HCT116 (cell line): ENCODE data around the gene UBAP2. TPM values are rescaled to one million over a fixed set of nuclear protein-coding genes. Genes with fewer than 3 reads are reported as not detected.

ENCODE experiments used
- ATAC-seq: fragments of 200-7000 bp; cut with Tn5 transposase; 2 replicates; pipeline ENCODE4 v1.9.1; 2020; ENCODE audit warnings: mild to moderate bottlenecking, moderate library complexity
- BruUV-seq: library from RNA; stranded (reverse); fragments of 400-500 nt; replicated peaks from 2 replicates; lab custom pipeline; 2021; lab: Mats Ljungman, UMichigan
- CTCF ChIA-PET: fragments of 300-600 bp; sonication (Branson Sonifier 250); formaldehyde crosslinking; loops from one replicate; lab custom pipeline; 2021; ENCODE audit warnings: antibody characterized with exemption; lab: Charles Lee
- POLR2A ChIA-PET: fragments of 300-600, 350-600 bp; sonication (Branson Sonifier 250); formaldehyde crosslinking; loops from one replicate; lab custom pipeline; 2021; ENCODE audit warnings: antibody characterized with exemption; lab: Charles Lee
- RAD21 ChIA-PET, 2 experiments: fragments of 300-600 bp; sonication (Branson Sonifier 250); formaldehyde crosslinking; loops; one replicate each; lab custom pipeline; 2023; ENCODE audit warnings: low total read pairs in 2 of 2; ENCODE audit not compliant: uncharacterized antibody in 2 of 2, unreplicated experiment in 2 of 2, low non-redundant PET in 1 of 2; lab: Charles Lee
- DNase-seq: peaks from one replicate; pipeline ENCODE4 v3.0.0-alpha.2; 2010; ENCODE audit warnings: low read depth, low spot score
- H2AFZ ChIP-seq: fragments of 200-600 bp; shearing (Covaris generic), sonication (generic); 2 replicates; pipeline ENCODE4 v1.6.1; 2017; ENCODE audit warnings: low read depth, mixed run types, mixed read lengths, antibody characterized with exemption, low read length; ENCODE audit not compliant: poor library complexity, severe bottlenecking
- H3K27ac ChIP-seq: 2 replicates; pipeline ENCODE4 v1.5.1; 2012; ENCODE audit warnings: low read depth, low read length
- H3K27me3 ChIP-seq: fragments of 200-600 bp; sonication (generic); 2 replicates; pipeline ENCODE4 v1.6.1; 2016; ENCODE audit warnings: mixed run types, low read length, mixed read lengths; ENCODE audit not compliant: insufficient read depth
- H3K36me3 ChIP-seq, 2 experiments: fragments of 200-500 bp in 1 of 2; fragments of 200-600 bp in 1 of 2; sonication (Bioruptor generic) in 1 of 2; sonication (generic) in 1 of 2; 2 replicates each; pipeline versions ENCODE4 v1.5.1 to v1.6.1; 2014 to 2016; ENCODE audit warnings: low read length in 2 of 2, inconsistent platforms in 1 of 2, mixed read lengths in 1 of 2, mixed run types in 1 of 2; ENCODE audit not compliant: insufficient read depth in 2 of 2, control insufficient read depth in 1 of 2
- H3K4me1 ChIP-seq, 2 experiments: fragments of 200-600 bp in 1 of 2; sonication (generic) in 1 of 2; 2 replicates each; pipeline versions ENCODE4 v1.5.1 to v1.6.1; 2012 to 2017; ENCODE audit warnings: low read length in 2 of 2, inconsistent platforms in 1 of 2, mild to moderate bottlenecking in 1 of 2, mixed read lengths in 1 of 2, mixed run types in 1 of 2, moderate library complexity in 1 of 2; ENCODE audit not compliant: insufficient read depth in 2 of 2, control insufficient read depth in 1 of 2
- H3K4me2 ChIP-seq: fragments of 200-600 bp; sonication (generic); 2 replicates; pipeline ENCODE4 v1.6.1; 2017; ENCODE audit warnings: mixed run types, low read length, mixed read lengths
- H3K4me3 ChIP-seq, 2 experiments: fragments of 200-600 bp in 1 of 2; sonication (generic) in 1 of 2; replicated peaks in 1 of 2; 2 replicates each; pipeline ENCODE4 v1.5.1; 2011 to 2016; ENCODE audit warnings: low read length in 2 of 2, control low read depth in 1 of 2, low read depth in 1 of 2, mild to moderate bottlenecking in 1 of 2, mixed read lengths in 1 of 2, mixed run types in 1 of 2
- H3K79me2 ChIP-seq: fragments of 200-600 bp; sonication (generic); 2 replicates; pipeline ENCODE4 v1.6.1; 2017; ENCODE audit warnings: mild to moderate bottlenecking, mixed run types, low read length, moderate library complexity, mixed read lengths; ENCODE audit not compliant: insufficient read depth
- H3K9ac ChIP-seq: fragments of 200-600 bp; sonication (generic); 2 replicates; pipeline ENCODE4 v1.6.1; 2016; ENCODE audit warnings: low read length, mixed read lengths
- H3K9me2 ChIP-seq: fragments of 200-600 bp; sonication (generic), shearing (Covaris generic); 2 replicates; pipeline ENCODE4 v1.6.1; 2017; ENCODE audit warnings: mixed run types, mild to moderate bottlenecking, moderate library complexity; ENCODE audit not compliant: insufficient read depth
- H3K9me3 ChIP-seq, 2 experiments: fragments of 200-500 bp in 1 of 2; fragments of 200-600 bp in 1 of 2; sonication (Bioruptor generic) in 1 of 2; sonication (generic) in 1 of 2; 2 replicates each; pipeline ENCODE4 v1.6.1; 2014 to 2017; ENCODE audit warnings: low read length in 2 of 2, mixed read lengths in 2 of 2, inconsistent platforms in 1 of 2, low read depth in 1 of 2, mild to moderate bottlenecking in 1 of 2, mixed run types in 1 of 2, moderate library complexity in 1 of 2; ENCODE audit not compliant: control insufficient read depth in 1 of 2, insufficient read depth in 1 of 2
- H4K20me1 ChIP-seq: fragments of 200-600 bp; sonication (generic), shearing (Covaris generic); 2 replicates; pipeline ENCODE4 v1.6.1; 2017; ENCODE audit warnings: mixed run types, mild to moderate bottlenecking, moderate library complexity; ENCODE audit not compliant: insufficient read depth
- CBX3 ChIP-seq: IDR thresholded peaks from 2 replicates; pipeline ENCODE4 v1.6.1; 2012; ENCODE audit warnings: low read depth
- CEBPB ChIP-seq: IDR thresholded peaks from 2 replicates; pipeline ENCODE4 v1.6.1; 2012; ENCODE audit warnings: low read depth
- EGR1 ChIP-seq: IDR thresholded peaks from 2 replicates; pipeline ENCODE4 v1.6.1; 2012; ENCODE audit warnings: low read depth
- ELF1 ChIP-seq: IDR thresholded peaks from 2 replicates; pipeline ENCODE4 v1.6.1; 2012; ENCODE audit warnings: low read depth, borderline replicate concordance
- EZH2phosphoT487 ChIP-seq: fragments of 200-600 bp; IDR thresholded peaks from 2 replicates; pipeline ENCODE4 v1.6.1; 2018; ENCODE audit warnings: antibody characterized with exemption, borderline replicate concordance
- FOSL1 ChIP-seq: IDR thresholded peaks from 2 replicates; pipeline ENCODE4 v1.6.1; 2012; ENCODE audit warnings: low read depth
- JUND ChIP-seq: IDR thresholded peaks from 2 replicates; pipeline ENCODE4 v1.6.1; 2012
- POLR2A ChIP-seq: IDR thresholded peaks from 2 replicates; pipeline ENCODE4 v1.7.0; 2011; ENCODE audit warnings: borderline replicate concordance; ENCODE audit not compliant: insufficient read depth, insufficient read length; ENCODE audit errors: extremely low read depth
- POLR2AphosphoS5 ChIP-seq: IDR thresholded peaks from 2 replicates; pipeline ENCODE4 v1.6.1; 2011; ENCODE audit warnings: mild to moderate bottlenecking, low read depth, low read length, moderate library complexity
- SIN3A ChIP-seq: IDR thresholded peaks from 2 replicates; pipeline ENCODE4 v1.6.1; 2012; ENCODE audit warnings: low read depth
- SP1 ChIP-seq: IDR thresholded peaks from 2 replicates; pipeline ENCODE4 v1.6.1; 2012; ENCODE audit warnings: low read depth
- SRF ChIP-seq: IDR thresholded peaks from 2 replicates; pipeline ENCODE4 v1.6.1; 2012; ENCODE audit warnings: low read depth
- TCF7L2 ChIP-seq: IDR thresholded peaks from 2 replicates; pipeline ENCODE4 v1.7.0; 2011; ENCODE audit warnings: borderline replicate concordance, inconsistent platforms; ENCODE audit not compliant: insufficient read depth, insufficient read length; ENCODE audit errors: extremely low read depth
- YY1 ChIP-seq: IDR thresholded peaks from 2 replicates; pipeline ENCODE4 v1.6.1; 2011; ENCODE audit warnings: low read length, low read depth, moderate library complexity, mild to moderate bottlenecking; ENCODE audit not compliant: insufficient replicate concordance; ENCODE audit errors: extremely low read depth
- ZNF274 ChIP-seq: fragments of 200-500 bp; sonication (Bioruptor generic); IDR thresholded peaks from 2 replicates; pipeline ENCODE4 v1.6.1; 2014; ENCODE audit warnings: mild to moderate bottlenecking, low read depth, low read length, inconsistent platforms
- intact Hi-C: fragments of 100-400 bp; cut with micrococcal nuclease; formaldehyde crosslinking; loops from 2 replicates; pipeline ENCODE4 v1.10.0; 2022
- total RNA-seq: library from RNA; stranded (reverse); gene quantifications from one replicate; pipeline ENCODE4 v1.2.1, GENCODE V29; 2021; ENCODE audit not compliant: unreplicated experiment
- TF ChIP-seq, protein P1 (sequence below): IDR thresholded peaks from 2 replicates; pipeline ENCODE4 v1.6.1; 2011; ENCODE audit warnings: mild to moderate bottlenecking, low read length, moderate library complexity; ENCODE audit not compliant: insufficient replicate concordance; ENCODE audit errors: extremely low read depth
- TF ChIP-seq, protein P2 (sequence below), 3 experiments: fragments of 200-600 bp in 1 of 3; sonication (generic) in 1 of 3; IDR thresholded peaks in 2 of 3; conservative IDR thresholded peaks in 1 of 3; 2 replicates each; pipeline ENCODE4 v1.5.1; 2012 to 2017; ENCODE audit warnings: low read depth in 2 of 3, low read length in 2 of 3, antibody characterized with exemption in 1 of 3, borderline replicate concordance in 1 of 3, control low read depth in 1 of 3, mild to moderate bottlenecking in 1 of 3, mixed read lengths in 1 of 3, mixed run types in 1 of 3, moderate library complexity in 1 of 3; ENCODE audit not compliant: insufficient read depth in 1 of 3
- TF ChIP-seq, protein P3 (sequence below): IDR thresholded peaks from 2 replicates; pipeline ENCODE4 v1.6.1; 2012; ENCODE audit warnings: low read depth
- TF ChIP-seq, protein P4 (sequence below): IDR thresholded peaks from 2 replicates; pipeline ENCODE4 v1.6.1; 2012
- TF ChIP-seq, protein P5 (sequence below): IDR thresholded peaks from 2 replicates; pipeline ENCODE4 v1.6.1; 2012

Gene UBAP2
- total RNA-seq, 1 experiment from 2014 or later, result 51.3 TPM

DNA sequence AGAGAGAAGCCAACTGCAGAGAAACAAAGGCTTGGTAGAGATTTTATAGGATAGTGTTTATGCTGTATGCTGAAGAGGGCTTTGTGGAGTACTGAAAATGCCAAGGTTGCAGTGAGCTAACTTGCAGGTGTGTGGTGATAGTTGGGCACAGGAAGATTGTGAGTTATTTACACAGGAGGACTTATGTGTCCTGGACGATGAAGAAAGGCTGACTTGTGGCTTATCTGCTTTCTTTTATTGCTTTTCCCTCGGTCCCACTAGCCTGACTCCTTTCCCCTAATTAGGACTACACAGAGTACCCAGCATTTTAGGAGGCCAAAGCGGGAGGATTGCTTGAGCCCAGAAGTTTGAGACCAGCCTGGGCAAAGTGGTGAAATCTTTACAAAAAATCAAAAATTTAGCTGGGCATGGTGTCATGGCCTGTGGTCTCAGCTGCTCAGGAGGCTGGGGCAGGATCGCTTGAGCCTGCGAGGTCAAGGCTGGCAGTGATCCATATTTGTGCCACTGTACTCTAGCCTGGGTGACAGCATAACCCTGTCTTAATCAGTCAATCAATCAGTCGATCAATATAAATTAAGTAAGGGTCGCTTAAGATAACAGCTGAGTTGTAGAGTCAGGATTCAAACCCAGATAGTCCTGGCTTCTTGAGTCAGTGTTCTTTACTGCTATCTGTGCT lies 169.9 kb downstream of the UBAP2 start:
- H3K36me3 ChIP-seq, result no peaks in the 10 kb centered on the region
- RAD21 ChIA-PET, result no interaction called here
- H3K9me2 ChIP-seq, result no peaks in the 10 kb centered on the region
- POLR2A ChIA-PET, result no interaction called here
- peaks cover 18% of the 10 kb centered on the region; the same call in 1 of the 2 replicates for H4K20me1 ChIP-seq
- H2AFZ ChIP-seq, result no peak overlapping the region
- CTCF ChIA-PET, result no interaction called here
- H3K9ac ChIP-seq, result no peak overlapping the region
- BruUV-seq, result no TSS peak
- DNase-seq, result no peak
- no peaks in the 10 kb centered on the region for H3K9me3 ChIP-seq
- no peak overlapping the region for H3K4me2 ChIP-seq
- peaks cover 99% of the 10 kb centered on the region for H3K79me2 ChIP-seq
- intact Hi-C loops, result no loop called here
- no peak for ATAC-seq
- H3K27me3 ChIP-seq, result no peaks in the 10 kb centered on the region
- no peak overlapping the region for H3K4me3 ChIP-seq
- peaks cover 23 to 48% of the 10 kb centered on the region in 2 experiments for H3K4me1 ChIP-seq
- H3K27ac ChIP-seq, result no peak overlapping the region
- TF ChIP-seq, protein P1, sequence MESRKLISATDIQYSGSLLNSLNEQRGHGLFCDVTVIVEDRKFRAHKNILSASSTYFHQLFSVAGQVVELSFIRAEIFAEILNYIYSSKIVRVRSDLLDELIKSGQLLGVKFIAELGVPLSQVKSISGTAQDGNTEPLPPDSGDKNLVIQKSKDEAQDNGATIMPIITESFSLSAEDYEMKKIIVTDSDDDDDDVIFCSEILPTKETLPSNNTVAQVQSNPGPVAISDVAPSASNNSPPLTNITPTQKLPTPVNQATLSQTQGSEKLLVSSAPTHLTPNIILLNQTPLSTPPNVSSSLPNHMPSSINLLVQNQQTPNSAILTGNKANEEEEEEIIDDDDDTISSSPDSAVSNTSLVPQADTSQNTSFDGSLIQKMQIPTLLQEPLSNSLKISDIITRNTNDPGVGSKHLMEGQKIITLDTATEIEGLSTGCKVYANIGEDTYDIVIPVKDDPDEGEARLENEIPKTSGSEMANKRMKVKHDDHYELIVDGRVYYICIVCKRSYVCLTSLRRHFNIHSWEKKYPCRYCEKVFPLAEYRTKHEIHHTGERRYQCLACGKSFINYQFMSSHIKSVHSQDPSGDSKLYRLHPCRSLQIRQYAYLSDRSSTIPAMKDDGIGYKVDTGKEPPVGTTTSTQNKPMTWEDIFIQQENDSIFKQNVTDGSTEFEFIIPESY, result no peak
- no peak for TF ChIP-seq POLR2A
- TF ChIP-seq ZNF274, result no peak
- TF ChIP-seq EGR1, result no peak
- no peak for TF ChIP-seq CEBPB
- no peak for TF ChIP-seq POLR2AphosphoS5
- no peak for TF ChIP-seq SIN3A
- no peak for TF ChIP-seq SP1
- TF ChIP-seq, protein P2, sequence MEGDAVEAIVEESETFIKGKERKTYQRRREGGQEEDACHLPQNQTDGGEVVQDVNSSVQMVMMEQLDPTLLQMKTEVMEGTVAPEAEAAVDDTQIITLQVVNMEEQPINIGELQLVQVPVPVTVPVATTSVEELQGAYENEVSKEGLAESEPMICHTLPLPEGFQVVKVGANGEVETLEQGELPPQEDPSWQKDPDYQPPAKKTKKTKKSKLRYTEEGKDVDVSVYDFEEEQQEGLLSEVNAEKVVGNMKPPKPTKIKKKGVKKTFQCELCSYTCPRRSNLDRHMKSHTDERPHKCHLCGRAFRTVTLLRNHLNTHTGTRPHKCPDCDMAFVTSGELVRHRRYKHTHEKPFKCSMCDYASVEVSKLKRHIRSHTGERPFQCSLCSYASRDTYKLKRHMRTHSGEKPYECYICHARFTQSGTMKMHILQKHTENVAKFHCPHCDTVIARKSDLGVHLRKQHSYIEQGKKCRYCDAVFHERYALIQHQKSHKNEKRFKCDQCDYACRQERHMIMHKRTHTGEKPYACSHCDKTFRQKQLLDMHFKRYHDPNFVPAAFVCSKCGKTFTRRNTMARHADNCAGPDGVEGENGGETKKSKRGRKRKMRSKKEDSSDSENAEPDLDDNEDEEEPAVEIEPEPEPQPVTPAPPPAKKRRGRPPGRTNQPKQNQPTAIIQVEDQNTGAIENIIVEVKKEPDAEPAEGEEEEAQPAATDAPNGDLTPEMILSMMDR (IDR thresholded peaks at IDR 0.05 in 2 of 3, conservative IDR thresholded peaks at IDR 0.05 in 1 of 3; ENCODE audit: borderline replicate concordance in 1 of 3, insufficient read depth in 1 of 3, low read depth in 2 of 3, low read length in 2 of 3), result no peak
- no peak for TF ChIP-seq TCF7L2
- TF ChIP-seq JUND, result no peak
- TF ChIP-seq, protein P3, sequence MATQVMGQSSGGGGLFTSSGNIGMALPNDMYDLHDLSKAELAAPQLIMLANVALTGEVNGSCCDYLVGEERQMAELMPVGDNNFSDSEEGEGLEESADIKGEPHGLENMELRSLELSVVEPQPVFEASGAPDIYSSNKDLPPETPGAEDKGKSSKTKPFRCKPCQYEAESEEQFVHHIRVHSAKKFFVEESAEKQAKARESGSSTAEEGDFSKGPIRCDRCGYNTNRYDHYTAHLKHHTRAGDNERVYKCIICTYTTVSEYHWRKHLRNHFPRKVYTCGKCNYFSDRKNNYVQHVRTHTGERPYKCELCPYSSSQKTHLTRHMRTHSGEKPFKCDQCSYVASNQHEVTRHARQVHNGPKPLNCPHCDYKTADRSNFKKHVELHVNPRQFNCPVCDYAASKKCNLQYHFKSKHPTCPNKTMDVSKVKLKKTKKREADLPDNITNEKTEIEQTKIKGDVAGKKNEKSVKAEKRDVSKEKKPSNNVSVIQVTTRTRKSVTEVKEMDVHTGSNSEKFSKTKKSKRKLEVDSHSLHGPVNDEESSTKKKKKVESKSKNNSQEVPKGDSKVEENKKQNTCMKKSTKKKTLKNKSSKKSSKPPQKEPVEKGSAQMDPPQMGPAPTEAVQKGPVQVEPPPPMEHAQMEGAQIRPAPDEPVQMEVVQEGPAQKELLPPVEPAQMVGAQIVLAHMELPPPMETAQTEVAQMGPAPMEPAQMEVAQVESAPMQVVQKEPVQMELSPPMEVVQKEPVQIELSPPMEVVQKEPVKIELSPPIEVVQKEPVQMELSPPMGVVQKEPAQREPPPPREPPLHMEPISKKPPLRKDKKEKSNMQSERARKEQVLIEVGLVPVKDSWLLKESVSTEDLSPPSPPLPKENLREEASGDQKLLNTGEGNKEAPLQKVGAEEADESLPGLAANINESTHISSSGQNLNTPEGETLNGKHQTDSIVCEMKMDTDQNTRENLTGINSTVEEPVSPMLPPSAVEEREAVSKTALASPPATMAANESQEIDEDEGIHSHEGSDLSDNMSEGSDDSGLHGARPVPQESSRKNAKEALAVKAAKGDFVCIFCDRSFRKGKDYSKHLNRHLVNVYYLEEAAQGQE, result no peak
- no peak for TF ChIP-seq SRF
- TF ChIP-seq, protein P4, sequence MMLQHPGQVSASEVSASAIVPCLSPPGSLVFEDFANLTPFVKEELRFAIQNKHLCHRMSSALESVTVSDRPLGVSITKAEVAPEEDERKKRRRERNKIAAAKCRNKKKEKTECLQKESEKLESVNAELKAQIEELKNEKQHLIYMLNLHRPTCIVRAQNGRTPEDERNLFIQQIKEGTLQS, result no peak
- no peak for TF ChIP-seq YY1
- TF ChIP-seq ELF1, result no peak
- TF ChIP-seq CBX3, result no peak
- TF ChIP-seq EZH2phosphoT487, result no peak
- TF ChIP-seq, protein P5, sequence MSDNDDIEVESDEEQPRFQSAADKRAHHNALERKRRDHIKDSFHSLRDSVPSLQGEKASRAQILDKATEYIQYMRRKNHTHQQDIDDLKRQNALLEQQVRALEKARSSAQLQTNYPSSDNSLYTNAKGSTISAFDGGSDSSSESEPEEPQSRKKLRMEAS, result no peak
- no peak for TF ChIP-seq FOSL1
- TF ChIP-seq, all 23 proteins: peak for 0
